HG03159 (cell line): ENCODE measurements around the gene RGS7.
"Not testable (repeated sequence)": the region's sequence is repeated elsewhere in the genome, so short reads cannot be mapped to it uniquely, and the experiment has no call there.

ENCODE experiments used
- ATAC-seq: cut with Tn5 transposase; IDR thresholded peaks from one replicate; pipeline ENCODE4 v1.9.1; 2021; ENCODE audit warnings: mild to moderate bottlenecking, moderate library complexity; ENCODE audit not compliant: unreplicated experiment

RGS7 gene

GRCh38 chr1:241142493-241142892 lies 214.5 kb downstream of the RGS7 start:
- no peak for ATAC-seq

GRCh38 chr1:241141646-241142045 lies 215.4 kb downstream of the RGS7 start:
- not testable (repeated sequence) for ATAC-seq

- ATAC-seq, result no peak
Observed at GRCh38 chr1:241140670-241141069, 216.3 kb downstream of the RGS7 start.

DNA sequence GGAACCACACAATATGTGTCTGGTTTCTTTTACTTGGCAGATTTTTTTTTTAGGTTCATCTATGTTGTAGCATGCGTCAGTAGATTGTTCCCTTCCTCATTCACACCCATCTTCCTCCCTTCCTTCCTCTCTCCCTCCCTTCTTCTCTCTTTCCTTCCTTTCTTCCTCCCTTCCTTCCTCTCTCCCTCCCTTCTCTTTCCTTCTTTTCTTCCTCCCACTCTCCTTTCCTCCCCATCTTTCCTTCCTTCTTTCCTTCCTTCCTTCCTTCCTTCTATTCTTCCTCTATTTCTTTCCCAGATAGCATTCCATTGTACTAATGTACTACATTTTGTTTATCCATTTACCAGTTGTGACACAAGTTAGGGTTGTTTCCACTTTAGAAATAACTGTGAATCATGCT lies 218.0 kb downstream of the RGS7 start:
- no peak for ATAC-seq

DNA sequence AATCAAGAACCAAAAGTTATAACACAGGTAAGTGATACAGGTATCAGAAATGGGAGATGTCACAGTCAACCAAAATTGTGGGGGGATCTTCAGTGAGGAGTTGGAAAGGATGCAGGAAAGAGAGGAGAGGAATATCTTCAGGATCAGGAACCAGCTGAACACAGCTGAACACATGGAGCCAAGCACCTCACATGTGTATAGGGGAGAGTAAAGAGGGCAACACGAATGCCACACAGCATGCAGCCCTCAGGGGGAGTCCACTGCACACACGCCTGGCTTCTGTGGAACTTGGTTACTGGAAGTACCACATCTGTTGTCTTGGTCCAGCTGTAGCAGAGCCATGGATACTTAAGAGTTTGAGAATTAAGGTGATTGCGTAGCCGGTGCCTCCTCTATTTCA lies 218.8 kb downstream of the RGS7 start:
- ATAC-seq, result no peak

- ATAC-seq, result no peak
Observed at GRCh38 chr1:241136389-241136788, 220.6 kb downstream of the RGS7 start.

GRCh38 chr1:241131636-241132194 lies 225.3 kb downstream of the RGS7 start:
- ATAC-seq, result no peak

DNA sequence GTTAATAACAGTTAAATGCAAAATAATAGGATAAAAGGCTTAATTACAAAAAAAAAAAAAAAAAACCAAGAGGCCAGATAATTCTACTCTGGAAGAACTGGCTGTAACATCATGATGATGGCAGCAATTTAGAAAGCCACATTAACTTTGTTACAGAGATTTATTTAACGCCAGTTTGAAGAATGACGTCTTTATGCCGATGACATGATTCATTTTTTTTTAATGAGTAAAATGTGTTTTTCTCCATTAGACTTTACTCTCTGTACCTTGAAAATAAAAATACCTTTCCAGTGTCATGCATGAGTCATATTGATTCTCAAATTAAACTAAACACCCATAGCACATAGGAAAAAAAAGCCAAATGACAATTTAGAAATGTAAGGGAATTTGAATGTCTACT lies 226.1 kb downstream of the RGS7 start:
- no peak for ATAC-seq

DNA sequence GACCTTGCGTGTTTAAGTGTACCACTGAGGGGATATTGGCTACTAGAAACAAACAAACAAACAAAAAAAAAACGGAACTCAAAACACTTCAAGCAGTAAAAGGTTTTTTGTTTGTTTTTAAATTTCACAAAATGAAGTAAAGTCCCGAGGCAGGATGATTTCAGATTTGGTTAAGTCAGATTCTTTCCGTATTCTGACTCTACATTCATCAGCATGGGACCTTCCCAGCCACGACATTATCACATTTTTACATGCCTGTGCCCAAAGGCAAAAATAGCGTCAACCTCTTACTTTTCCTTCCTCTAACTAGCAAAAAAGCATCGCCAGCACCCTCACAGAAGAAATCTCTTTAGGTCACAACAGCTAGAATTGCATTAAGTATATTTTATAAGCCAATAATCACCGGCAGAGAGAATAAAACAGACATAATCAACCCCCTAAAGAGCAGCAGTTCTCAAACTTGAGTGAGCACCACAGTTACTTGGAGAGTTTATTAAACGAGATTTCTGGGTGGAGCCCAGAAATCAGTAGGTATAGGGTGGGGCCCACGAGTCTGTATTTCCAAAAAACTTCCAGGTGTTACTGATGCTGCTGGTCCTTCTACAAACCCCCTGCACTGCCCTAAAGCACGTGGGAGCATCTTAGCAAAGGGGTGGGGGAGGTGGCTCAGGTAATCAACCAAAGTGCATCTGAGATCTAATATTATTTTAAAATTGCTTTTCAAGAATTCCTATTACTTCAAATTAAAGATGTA lies 227.6 kb downstream of the RGS7 start:
- no peak for ATAC-seq

GRCh38 chr1:241125286-241125685 lies 231.7 kb downstream of the RGS7 start:
- no peak for ATAC-seq

- no peak for ATAC-seq
Observed at GRCh38 chr1:241118049-241118448, 239.0 kb downstream of the RGS7 start.

DNA sequence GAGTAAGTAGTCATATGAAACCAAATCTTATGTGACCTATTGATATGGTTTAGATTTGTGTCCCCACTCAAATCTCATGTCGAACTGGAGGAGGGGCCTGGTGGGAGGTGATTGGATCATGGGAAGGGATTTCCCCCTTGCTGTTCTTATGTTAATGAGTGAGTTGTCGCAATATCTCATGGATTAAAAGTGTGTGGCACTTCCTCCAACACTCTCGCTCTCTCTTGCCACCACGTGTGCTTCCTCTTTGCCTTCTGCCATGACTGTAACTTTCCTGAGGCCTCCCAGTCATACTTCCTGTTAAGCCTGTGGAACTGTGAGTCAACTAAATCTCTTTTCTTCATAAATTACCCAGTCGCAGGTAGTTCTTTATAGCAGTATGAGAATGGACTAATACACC lies 241.2 kb downstream of the RGS7 start:
- ATAC-seq, result no peak

DNA sequence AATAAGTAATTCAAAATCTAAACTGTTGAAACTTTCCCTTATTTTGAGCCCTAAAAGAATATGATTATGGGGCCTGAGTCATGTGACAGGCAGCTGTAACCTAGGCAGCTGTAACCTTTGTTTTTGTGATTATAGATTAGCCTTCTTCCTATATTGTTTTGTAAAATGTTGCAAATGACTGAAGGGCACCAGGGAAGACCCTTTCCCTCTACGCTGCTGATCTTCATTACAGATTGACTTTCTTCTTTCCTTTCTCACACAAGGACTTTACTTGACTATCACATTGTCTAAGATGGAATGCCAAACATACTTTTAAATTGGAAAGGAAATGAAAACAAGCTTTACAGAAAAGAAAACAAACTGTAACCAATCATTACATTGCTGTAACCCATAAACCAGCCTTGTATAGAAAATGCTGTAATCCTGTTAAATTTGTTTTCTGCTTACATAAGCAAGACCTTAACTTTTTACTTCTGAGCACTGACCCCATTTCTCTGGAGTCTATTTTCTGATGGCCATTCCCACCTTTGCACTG lies 242.2 kb downstream of the RGS7 start:
- ATAC-seq, result no peak

- no peak for ATAC-seq
Observed at GRCh38 chr1:241113557-241113956, 243.4 kb downstream of the RGS7 start.

- no peak for ATAC-seq
Observed at GRCh38 chr1:241109039-241109438, 248.0 kb downstream of the RGS7 start.

GRCh38 chr1:241105147-241105546 lies 251.9 kb downstream of the RGS7 start:
- no peak for ATAC-seq

GRCh38 chr1:241102664-241103063 lies 254.3 kb downstream of the RGS7 start:
- no peak for ATAC-seq

DNA sequence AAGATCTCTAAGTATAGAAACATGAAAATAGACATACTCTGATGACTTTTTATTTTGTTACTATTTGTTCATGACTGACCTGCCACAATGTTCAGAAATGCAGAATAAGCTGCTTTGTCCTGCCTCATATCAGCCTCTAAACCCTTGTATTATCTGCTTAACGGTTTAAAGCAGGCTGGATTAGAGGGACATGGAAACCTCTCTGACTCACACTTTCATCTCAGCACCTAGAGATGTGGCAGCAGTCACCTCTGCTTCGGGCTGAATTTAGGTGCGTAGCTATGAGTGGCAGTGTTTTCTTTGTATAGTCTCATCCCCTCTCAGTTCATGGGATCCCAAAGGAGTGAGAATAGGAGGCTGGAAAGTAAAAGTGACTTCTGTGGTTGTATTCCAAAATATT lies 255.4 kb downstream of the RGS7 start:
- no peak for ATAC-seq

DNA sequence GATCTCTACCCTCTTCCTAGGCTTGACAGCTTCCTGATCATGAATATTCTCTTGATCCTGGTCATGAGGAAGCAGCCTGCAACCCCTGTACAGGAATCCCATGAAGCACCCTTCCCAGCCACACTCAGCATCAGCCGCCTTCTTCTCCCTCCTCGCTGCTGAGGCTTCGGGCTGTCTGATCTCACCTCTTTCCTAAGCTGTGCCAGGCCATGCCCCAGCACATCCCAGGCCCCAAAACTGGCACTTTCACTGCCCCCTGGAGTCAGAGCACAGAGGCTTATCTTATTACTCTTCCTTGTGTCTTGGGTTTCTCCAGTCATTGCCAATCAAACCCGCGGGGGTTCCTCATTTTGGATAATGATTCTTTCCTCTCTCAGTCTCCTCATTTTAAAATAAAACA lies 259.5 kb downstream of the RGS7 start:
- ATAC-seq, result no peak

GRCh38 chr1:241096982-241097381 lies 260.0 kb downstream of the RGS7 start:
- no peak for ATAC-seq

DNA sequence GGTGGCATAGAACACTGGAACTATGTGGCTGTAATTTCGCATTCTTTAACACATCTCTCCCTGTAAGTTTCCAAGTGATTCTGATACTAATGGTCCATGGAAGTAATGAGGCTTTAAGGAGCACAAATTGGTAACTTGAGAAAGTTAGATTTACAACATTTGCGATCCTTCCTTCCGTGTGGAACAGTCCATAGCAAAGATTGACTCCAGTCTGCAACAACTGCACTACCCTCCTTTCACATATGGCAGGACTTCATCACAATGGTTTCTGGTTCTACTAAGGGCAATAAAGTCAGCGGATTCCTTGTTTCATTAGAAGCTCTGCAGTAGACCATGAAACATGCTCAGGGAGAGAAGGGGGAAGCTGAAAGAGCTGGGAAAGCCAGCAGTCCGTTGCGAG lies 261.2 kb downstream of the RGS7 start:
- no peak for ATAC-seq

GRCh38 chr1:241090798-241091197 lies 266.2 kb downstream of the RGS7 start:
- no peak for ATAC-seq

- ATAC-seq, result not testable (repeated sequence)
Observed at GRCh38 chr1:241089066-241089465, 267.9 kb downstream of the RGS7 start.
